ENCODE data around the gene SLC38A4. TPM values are rescaled to one million over a fixed set of nuclear protein-coding genes. Genes with fewer than 3 reads are reported as not detected.
"Not testable (repeated sequence)": the region's sequence is repeated elsewhere in the genome, so short reads cannot be mapped to it uniquely, and the experiment has no call there.

SLC38A4 gene
- total RNA-seq, 4 donors from 2014 or later, result 0.23 to 0.54 TPM; not detected in 2

DNA sequence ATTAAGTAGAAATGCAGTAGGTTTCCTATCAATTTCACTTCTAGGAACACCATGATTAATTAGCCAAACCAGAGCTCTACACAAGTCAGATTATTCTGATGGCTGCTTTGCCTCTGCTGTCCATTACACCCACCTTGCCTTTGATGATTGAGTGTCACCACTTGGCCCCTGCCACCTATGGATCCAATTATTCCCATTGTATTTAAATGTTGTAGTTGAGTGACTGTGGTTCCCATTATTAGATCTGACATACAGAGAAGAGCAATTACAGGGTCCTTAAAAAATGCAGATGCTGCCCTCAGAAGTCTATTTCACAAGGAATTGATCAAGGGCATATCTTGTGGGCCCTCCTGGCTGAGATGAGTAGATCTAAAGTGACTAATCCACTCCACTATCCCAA, 39.5 kb upstream of the SLC38A4 start:
- Histone ChIP-seq H3K4me1 (no peaks in the 10 kb centered on the region), H3K9me3 (peaks cover 0 to 45% (median 0%) of the 10 kb centered on the region in 3 donors), H3K36me3 (no peaks in the 10 kb centered on the region), H3K4me3 (no peak overlapping the region), H3K27me3 (no peaks in the 10 kb centered on the region), H3K27ac (no peak overlapping the region)
- no peak for ATAC-seq
- TF ChIP-seq EP300 (IDR thresholded peaks at IDR 0.05) (no peak), POLR2AphosphoS5 (IDR thresholded peaks at IDR 0.05) (no peak), POLR2A (IDR thresholded peaks at IDR 0.05) (no peak)
- TF ChIP-seq, protein P1, sequence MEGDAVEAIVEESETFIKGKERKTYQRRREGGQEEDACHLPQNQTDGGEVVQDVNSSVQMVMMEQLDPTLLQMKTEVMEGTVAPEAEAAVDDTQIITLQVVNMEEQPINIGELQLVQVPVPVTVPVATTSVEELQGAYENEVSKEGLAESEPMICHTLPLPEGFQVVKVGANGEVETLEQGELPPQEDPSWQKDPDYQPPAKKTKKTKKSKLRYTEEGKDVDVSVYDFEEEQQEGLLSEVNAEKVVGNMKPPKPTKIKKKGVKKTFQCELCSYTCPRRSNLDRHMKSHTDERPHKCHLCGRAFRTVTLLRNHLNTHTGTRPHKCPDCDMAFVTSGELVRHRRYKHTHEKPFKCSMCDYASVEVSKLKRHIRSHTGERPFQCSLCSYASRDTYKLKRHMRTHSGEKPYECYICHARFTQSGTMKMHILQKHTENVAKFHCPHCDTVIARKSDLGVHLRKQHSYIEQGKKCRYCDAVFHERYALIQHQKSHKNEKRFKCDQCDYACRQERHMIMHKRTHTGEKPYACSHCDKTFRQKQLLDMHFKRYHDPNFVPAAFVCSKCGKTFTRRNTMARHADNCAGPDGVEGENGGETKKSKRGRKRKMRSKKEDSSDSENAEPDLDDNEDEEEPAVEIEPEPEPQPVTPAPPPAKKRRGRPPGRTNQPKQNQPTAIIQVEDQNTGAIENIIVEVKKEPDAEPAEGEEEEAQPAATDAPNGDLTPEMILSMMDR (IDR thresholded peaks at IDR 0.05), result no peak

- no peaks in the 10 kb centered on the region for H3K4me1 ChIP-seq
- no peak overlapping the region for H3K27ac ChIP-seq
- peaks cover 0 to 27% (median 0%) of the 10 kb centered on the region in 3 donors for H3K9me3 ChIP-seq
- no peaks in the 10 kb centered on the region for H3K27me3 ChIP-seq
- no peaks in the 10 kb centered on the region for H3K36me3 ChIP-seq
- H3K4me3 ChIP-seq, result no peak overlapping the region
- WGBS, 2 donors (ENCODE audit: low coverage in 1 of 2), result 73 to 81% methylated on average over 4 of the region's 4 CpGs
- ATAC-seq, result no peak
- TF ChIP-seq POLR2A (IDR thresholded peaks at IDR 0.05) (no peak), EP300 (IDR thresholded peaks at IDR 0.05) (no peak), POLR2AphosphoS5 (IDR thresholded peaks at IDR 0.05) (no peak)
- TF ChIP-seq, protein P1 (IDR thresholded peaks at IDR 0.05), result no peak
Measured at GRCh38 chr12:46858368-46858767, 32.6 kb upstream of the SLC38A4 start.

DNA sequence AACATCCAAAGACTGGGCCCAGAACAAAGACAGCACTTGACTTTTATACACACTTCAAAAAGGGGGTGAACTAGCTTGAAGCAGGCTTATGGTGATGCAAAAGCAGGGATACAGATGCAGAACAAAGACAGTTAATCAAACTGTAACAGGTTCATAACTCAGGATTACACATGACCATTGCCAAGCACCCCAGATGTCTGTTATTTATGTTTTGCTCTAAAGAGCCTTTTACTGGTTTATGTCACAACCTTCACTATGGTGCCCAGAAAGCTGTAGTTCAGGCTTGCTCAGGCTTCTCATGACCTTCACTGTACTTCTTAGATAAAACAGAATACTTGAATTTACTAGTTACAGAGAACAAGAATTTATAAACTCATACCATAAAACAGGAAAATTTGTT, 31.7 kb upstream of the SLC38A4 start:
- no peaks in the 10 kb centered on the region for H3K27me3 ChIP-seq
- no peaks in the 10 kb centered on the region for H3K4me1 ChIP-seq
- no peak overlapping the region for H3K4me3 ChIP-seq
- peaks cover 0 to 20% (median 0%) of the 10 kb centered on the region in 3 donors for H3K9me3 ChIP-seq
- no peak for ATAC-seq
- no peaks in the 10 kb centered on the region for H3K36me3 ChIP-seq
- TF ChIP-seq, protein P1 (IDR thresholded peaks at IDR 0.05), result no peak
- no peak for TF ChIP-seq POLR2AphosphoS5 (IDR thresholded peaks at IDR 0.05)
- TF ChIP-seq EP300 (IDR thresholded peaks at IDR 0.05), result no peak
- TF ChIP-seq POLR2A (IDR thresholded peaks at IDR 0.05), result no peak
- H3K27ac ChIP-seq, result no peak overlapping the region

DNA sequence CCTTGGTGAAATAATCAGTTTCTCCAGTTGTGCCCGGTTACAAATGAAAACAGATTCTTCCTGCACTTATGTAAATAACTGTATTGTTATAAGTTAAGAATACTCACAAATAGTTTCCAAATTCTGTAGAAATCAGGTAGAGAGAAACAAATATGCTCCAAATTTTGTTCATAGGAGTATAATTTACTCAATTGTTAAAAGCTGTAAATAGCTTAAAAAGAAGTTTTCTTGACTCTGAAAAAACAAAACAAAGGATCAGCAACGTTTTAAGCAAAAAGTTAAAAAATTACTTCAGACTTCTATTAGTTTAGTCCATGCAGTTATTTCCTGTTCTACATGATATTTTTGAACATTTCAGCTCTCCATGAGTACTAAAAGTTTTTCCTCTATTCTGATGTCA, 30.0 kb upstream of the SLC38A4 start:
- Histone ChIP-seq H3K4me3 (no peak overlapping the region), H3K9me3 (peaks cover 0 to 20% (median 0%) of the 10 kb centered on the region in 3 donors), H3K36me3 (no peaks in the 10 kb centered on the region), H3K27ac (no peak overlapping the region), H3K4me1 (no peaks in the 10 kb centered on the region), H3K27me3 (no peaks in the 10 kb centered on the region)
- 63 to 65% methylated on average over 2 of the region's 2 CpGs for WGBS, 2 donors (ENCODE audit: low coverage in 1 of 2)
- no peak for ATAC-seq
- TF ChIP-seq, protein P1 (IDR thresholded peaks at IDR 0.05), result no peak
- TF ChIP-seq POLR2AphosphoS5 (IDR thresholded peaks at IDR 0.05), result no peak

DNA sequence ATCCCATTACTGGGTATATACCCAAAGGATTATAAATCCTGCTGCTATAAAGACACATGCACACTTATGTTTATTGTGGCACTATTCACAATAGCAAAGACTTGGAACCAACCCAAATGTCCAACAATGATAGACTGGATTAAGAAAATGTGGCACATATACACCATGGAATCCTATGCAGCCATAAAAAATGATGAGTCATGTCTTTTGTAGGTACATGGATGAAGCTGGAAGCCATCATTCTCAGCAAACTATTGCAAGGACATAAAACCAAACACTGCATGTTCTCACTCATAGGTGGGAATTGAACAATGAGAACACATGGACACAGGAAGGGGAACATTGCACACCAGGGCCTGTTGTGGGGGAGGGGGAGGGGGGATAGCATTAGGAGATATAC, 28.4 kb upstream of the SLC38A4 start:
- not testable (repeated sequence) for H3K36me3 ChIP-seq, H3K4me3 ChIP-seq, H3K27me3 ChIP-seq, H3K4me1 ChIP-seq, ATAC-seq, H3K27ac ChIP-seq
- peaks cover 0 to 20% (median 0%) of the 10 kb centered on the region in 3 donors for H3K9me3 ChIP-seq

- not testable (repeated sequence) for H3K9me3 ChIP-seq, H3K27ac ChIP-seq, ATAC-seq, H3K36me3 ChIP-seq, H3K4me1 ChIP-seq, H3K4me3 ChIP-seq, H3K27me3 ChIP-seq
- 67% methylated on average over 4 of the region's 8 CpGs; no CpG with 5 or more reads in 1 of the 2 donors for WGBS, 2 donors (ENCODE audit: low coverage in 1 of 2)
Measured at GRCh38 chr12:46848792-46849191, 23.0 kb upstream of the SLC38A4 start.
